Heart left ventricle (tissue), 16 donors: ENCODE measurements around the gene NEDD1. TPM values are rescaled to one million over a fixed set of nuclear protein-coding genes. Genes with fewer than 3 reads are reported as not detected.

Source experiments
- ATAC-seq, 4 donors: fragments of 200-7000 bp; cut with Tn5 transposase; one replicate each; pipeline ENCODE4 v1.9.1; 2020 to 2022; ENCODE audit warnings: moderate library complexity in 4 of 4, mild to moderate bottlenecking in 3 of 4, moderate number of reproducible peaks in 1 of 4
- DNase-seq, 5 donors: peaks; one replicate each; pipeline ENCODE4 v3.0.0-alpha.2; 2020
- H3K27ac ChIP-seq, 12 donors: fragments of 200-600 bp; sonication (generic) in 4 of 12; one replicate each; pipeline versions ENCODE4 v1.5.0 to v1.8.0; 2016 to 2022; ENCODE audit warnings: mild to moderate bottlenecking in 2 of 12
- H3K27me3 ChIP-seq, 9 donors: fragments of 200-600 bp; sonication (generic) in 2 of 9; one replicate each; pipeline versions ENCODE4 v1.5.1 to v1.8.0; 2016 to 2022; ENCODE audit warnings: mild to moderate bottlenecking in 3 of 9
- H3K36me3 ChIP-seq, 9 donors: fragments of 200-600 bp; sonication (generic) in 2 of 9; one replicate each; pipeline versions ENCODE4 v1.5.0 to v1.8.0; 2018 to 2022; ENCODE audit warnings: mild to moderate bottlenecking in 2 of 9
- H3K4me1 ChIP-seq, 12 donors: fragments of 200-600 bp; sonication (generic) in 4 of 12; one replicate each; pipeline versions ENCODE4 v1.5.0 to v1.8.0; 2016 to 2022; ENCODE audit warnings: mild to moderate bottlenecking in 3 of 12
- H3K4me3 ChIP-seq, 12 donors: fragments of 200-600 bp; sonication (generic) in 4 of 12; one replicate each; pipeline versions ENCODE4 v1.5.0 to v1.8.0; 2017 to 2022; ENCODE audit warnings: mild to moderate bottlenecking in 9 of 12, moderate library complexity in 4 of 12
- H3K9me3 ChIP-seq, 12 donors: fragments of 200-600 bp; sonication (generic) in 4 of 12; one replicate each; pipeline versions ENCODE4 v1.5.0 to v1.8.0; 2016 to 2022; ENCODE audit warnings: mild to moderate bottlenecking in 1 of 12
- CTCF ChIP-seq, 12 donors: fragments of 200-600 bp; sonication (generic) in 4 of 12; IDR thresholded peaks; one replicate each; pipeline versions ENCODE4 v1.5.0 to v1.8.0; 2018 to 2022; ENCODE audit warnings: antibody characterized with exemption in 12 of 12, mild to moderate bottlenecking in 5 of 12
- POLR2A ChIP-seq, 2 donors: fragments of 450-650 bp; IDR thresholded peaks; one replicate each; pipeline ENCODE4 v1.6.1; 2017; ENCODE audit warnings: antibody characterized with exemption in 2 of 2, mild to moderate bottlenecking in 2 of 2, moderate library complexity in 2 of 2
- whole genome bisulfite sequencing, 4 donors: extraction: QIAGEN DNeasy Blood & Tissue Kit in 2 of 4; methylation state at CpG; one replicate each; pipeline versions ENCODE4 v1.1.5 to v1.1.7; 2013 to 2018; 5-methylcytosine and 5-hydroxymethylcytosine counted together
- intact Hi-C, 10 donors: fragments of 100-400 bp; cut with DNase I; formaldehyde crosslinking; loops; one replicate each; pipeline versions ENCODE4 v1.11.1 to v1.14.2; 2022
- polyA plus RNA-seq, 2 donors: library from polyadenylated mRNA; stranded (reverse); fragments of 200-250 nt; gene quantifications; one replicate each; pipeline ENCODE4 v1.2.3, GENCODE V29; 2013
- total RNA-seq, 9 donors: library from RNA; depleted of rRNA in 2 of 9; stranded (reverse); fragments of >200 nt in 2 of 9; fragmentation: NEBNext Ultra II Directional in 3 of 9; extraction: Animal tissue kit (Norgen Biotek cat#: 25700) in 3 of 9; gene quantifications; one replicate each; pipeline versions ENCODE4 v1.1.0 to v1.2.4, GENCODE V29; 2016 to 2023
- donor health status: ischemic (EF 13 %, LVEDD 7.1; RV severe dilation, severe dysfunction).
- donor health status: healthy with polysubstance abuse.
- donor health status: DM: no; HTN: yes; CAD: no.
- donor health status: DM: no; HTN: no; CAD: no.
- donor health status: ischemic (EF 25% LVEDD 6.9; RV normal size, moderate dysfunction).
- donor health status: ischemic (EF 25% LVEDD 5.7; RV mildly dilated, moderate dysfunction).
- donor health status: healthy.
- donor health status: DM: yes; HTN: yes; CAD: no.
- donor health status: ischemic (EF 35%, LVEDD 5.7; RV mildly dilated, moderate dysfunction).
- donor health status: nonischemic (EF 11% LVEDD 7.7; RV severe dilation, severe dysfunction).
- donor health status: DM: yes; HTN: yes; CAD: no.
- donor health status: PGD.
- donor health status: ischemic (EF 29% LVEDD 5.4; RV normal size, mild dysfunction).
- donor health status: nonischemic (EF 23%, LVEDD 6.1; RV moderate dilation, normal function).

Gene NEDD1
- total and polyA plus RNA-seq, 11 donors = 3.3 to 16.4 (median 12.8) TPM

GRCh38 chr12:96862326-96862725 is 44.7 kb upstream of the NEDD1 start:
- WGBS, 4 donors = 31 to 57% (median 49%) methylated on average over 1 of the region's 1 CpG
- intact Hi-C loops = no loop called here

GRCh38 chr12:96864335-96864734 is 42.7 kb upstream of the NEDD1 start:
- DNase-seq (no peak), ATAC-seq (no peak)
- 56 to 66% (median 63%) methylated on average over 4 of the region's 4 CpGs for WGBS, 4 donors
- intact Hi-C loops = no loop called here
- H3K9me3 ChIP-seq = no peaks in the 10 kb centered on the region
- H3K4me3 ChIP-seq = no peak overlapping the region
- TF ChIP-seq POLR2A (IDR thresholded peaks at IDR 0.05) = no peak
- TF ChIP-seq CTCF (IDR thresholded peaks at IDR 0.05) = no peak
- H3K36me3 ChIP-seq = no peaks in the 10 kb centered on the region
- H3K27ac ChIP-seq = no peak overlapping the region
- no peaks in the 10 kb centered on the region for H3K4me1 ChIP-seq
- H3K27me3 ChIP-seq = peaks cover 0 to 2% (median 0%) of the 10 kb centered on the region in 9 donors

More at GRCh38 chr12:96862326-96862725, 44.7 kb upstream of the NEDD1 start:
- Histone ChIP-seq H3K9me3 (peaks cover 0 to 4% (median 0%) of the 10 kb centered on the region in 12 donors), H3K27ac (no peak overlapping the region), H3K4me3 (no peak overlapping the region), H3K36me3 (no peaks in the 10 kb centered on the region), H3K4me1 (no peaks in the 10 kb centered on the region), H3K27me3 (peaks cover 0 to 2% (median 0%) of the 10 kb centered on the region in 9 donors)
- no peak for TF ChIP-seq CTCF (IDR thresholded peaks at IDR 0.05)
- no peak for TF ChIP-seq POLR2A (IDR thresholded peaks at IDR 0.05)
- DNase-seq = no peak
- ATAC-seq = no peak

GRCh38 chr12:96866801-96867590 is 40.1 kb upstream of the NEDD1 start:
- ATAC-seq (no peak), DNase-seq (no peak)
- 85 to 89% (median 87%) methylated on average over 4 of the region's 4 CpGs for WGBS, 4 donors
- Histone ChIP-seq H3K27ac (no peak overlapping the region), H3K4me3 (no peak overlapping the region), H3K27me3 (no peaks in the 10 kb centered on the region), H3K4me1 (no peaks in the 10 kb centered on the region), H3K9me3 (peaks cover 0 to 3% (median 0%) of the 10 kb centered on the region in 12 donors), H3K36me3 (no peaks in the 10 kb centered on the region)
- TF ChIP-seq POLR2A (IDR thresholded peaks at IDR 0.05) (no peak), CTCF (IDR thresholded peaks at IDR 0.05) (no peak)
- intact Hi-C loops = no loop called here

- DNase-seq (no peak), ATAC-seq (no peak)
- Histone ChIP-seq H3K27ac (no peak overlapping the region), H3K4me3 (no peak overlapping the region), H3K4me1 (no peaks in the 10 kb centered on the region), H3K9me3 (peaks cover 0 to 8% (median 0%) of the 10 kb centered on the region in 12 donors), H3K27me3 (peaks cover 0 to 7% (median 0%) of the 10 kb centered on the region in 9 donors), H3K36me3 (no peaks in the 10 kb centered on the region)
- 76 to 81% (median 79%) methylated on average over 1 of the region's 1 CpG for WGBS, 4 donors
- TF ChIP-seq CTCF (IDR thresholded peaks at IDR 0.05) = no peak
- no peak for TF ChIP-seq POLR2A (IDR thresholded peaks at IDR 0.05)
- intact Hi-C loops = no loop called here
Measured at GRCh38 chr12:96870946-96871345, 36.1 kb upstream of the NEDD1 start.
